PC-9 (cell line): ENCODE results near the gene METRN.

ENCODE experiments used
- EZH2 ChIP-seq: fragments of 200-600 bp; sonication (generic); IDR thresholded peaks from 2 replicates; pipeline ENCODE4 v1.8.0; 2017; ENCODE audit warnings: antibody characterized with exemption, low read depth
- TF ChIP-seq, protein P1 (sequence below): fragments of 200-600 bp; sonication (generic); conservative IDR thresholded peaks from 2 replicates; pipeline ENCODE4 v1.6.1; 2017; ENCODE audit warnings: mixed run types, antibody characterized with exemption, mild to moderate bottlenecking, moderate library complexity

DNA sequence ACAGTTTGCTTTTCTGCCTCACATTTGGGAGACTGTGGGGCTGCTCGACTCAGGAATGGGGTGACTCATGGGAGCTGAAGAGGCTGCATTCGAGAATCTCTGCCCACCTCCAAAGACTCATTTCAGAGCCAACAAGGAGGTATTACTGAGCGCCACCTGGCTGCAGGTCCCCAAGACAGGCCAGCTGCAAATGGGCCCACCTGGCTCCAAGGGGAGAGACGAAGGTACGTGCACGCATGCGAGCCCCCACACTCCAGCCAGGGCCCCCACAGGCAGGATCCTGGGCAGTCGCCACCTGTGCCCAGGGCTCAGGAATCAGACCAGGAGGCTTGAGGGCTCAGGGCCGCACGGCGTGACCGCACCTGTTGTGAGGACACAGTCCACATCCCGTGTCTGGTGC, 18.0 kb downstream of the METRN start:
- TF ChIP-seq, protein P1, sequence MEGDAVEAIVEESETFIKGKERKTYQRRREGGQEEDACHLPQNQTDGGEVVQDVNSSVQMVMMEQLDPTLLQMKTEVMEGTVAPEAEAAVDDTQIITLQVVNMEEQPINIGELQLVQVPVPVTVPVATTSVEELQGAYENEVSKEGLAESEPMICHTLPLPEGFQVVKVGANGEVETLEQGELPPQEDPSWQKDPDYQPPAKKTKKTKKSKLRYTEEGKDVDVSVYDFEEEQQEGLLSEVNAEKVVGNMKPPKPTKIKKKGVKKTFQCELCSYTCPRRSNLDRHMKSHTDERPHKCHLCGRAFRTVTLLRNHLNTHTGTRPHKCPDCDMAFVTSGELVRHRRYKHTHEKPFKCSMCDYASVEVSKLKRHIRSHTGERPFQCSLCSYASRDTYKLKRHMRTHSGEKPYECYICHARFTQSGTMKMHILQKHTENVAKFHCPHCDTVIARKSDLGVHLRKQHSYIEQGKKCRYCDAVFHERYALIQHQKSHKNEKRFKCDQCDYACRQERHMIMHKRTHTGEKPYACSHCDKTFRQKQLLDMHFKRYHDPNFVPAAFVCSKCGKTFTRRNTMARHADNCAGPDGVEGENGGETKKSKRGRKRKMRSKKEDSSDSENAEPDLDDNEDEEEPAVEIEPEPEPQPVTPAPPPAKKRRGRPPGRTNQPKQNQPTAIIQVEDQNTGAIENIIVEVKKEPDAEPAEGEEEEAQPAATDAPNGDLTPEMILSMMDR: no peak
- no peak for TF ChIP-seq EZH2
